GM18505 (cell line): ENCODE measurements around the gene CCDC197.

ENCODE experiments used
- ATAC-seq: cut with Tn5 transposase; IDR thresholded peaks from one replicate; pipeline ENCODE4 v1.9.1; 2021; ENCODE audit not compliant: unreplicated experiment
- POLR2A ChIP-seq: IDR thresholded peaks from 4 replicates; pipeline ENCODE4 v1.6.1; 2011; ENCODE audit warnings: borderline replicate concordance; ENCODE audit not compliant: insufficient read depth, insufficient read length; ENCODE audit errors: extremely low read depth

CCDC197 gene

GRCh38 chr14:93967637-93968250 is 29.4 kb upstream of the CCDC197 start:
- ATAC-seq: peak; percentile 36
- TF ChIP-seq POLR2A: no peak

- TF ChIP-seq POLR2A: no peak
- ATAC-seq: no peak
Observed at GRCh38 chr14:93969082-93969828, 27.8 kb upstream of the CCDC197 start.

- no peak for ATAC-seq
- TF ChIP-seq POLR2A: no peak
Observed at GRCh38 chr14:93970585-93970964, 26.5 kb upstream of the CCDC197 start.

GRCh38 chr14:93970965-93971634 is 26.0 kb upstream of the CCDC197 start:
- ATAC-seq: peak; percentile 36
- no peak for TF ChIP-seq POLR2A

GRCh38 chr14:93971635-93972027 is 25.5 kb upstream of the CCDC197 start:
- no peak for TF ChIP-seq POLR2A
- ATAC-seq: no peak

- no peak for TF ChIP-seq POLR2A
- no peak for ATAC-seq
Observed at GRCh38 chr14:93972618-93973205, 24.4 kb upstream of the CCDC197 start.

- no peak for TF ChIP-seq POLR2A
- no peak for ATAC-seq
Observed at GRCh38 chr14:93973607-93974006, 23.5 kb upstream of the CCDC197 start.

- no peak for ATAC-seq
- TF ChIP-seq POLR2A: no peak
Observed at GRCh38 chr14:93974299-93974698, 22.8 kb upstream of the CCDC197 start.

- no peak for ATAC-seq
- TF ChIP-seq POLR2A: no peak
Observed at GRCh38 chr14:93974833-93975232, 22.3 kb upstream of the CCDC197 start.

GRCh38 chr14:93975791-93976476 is 21.2 kb upstream of the CCDC197 start:
- peak; percentile 50 for ATAC-seq

GRCh38 chr14:93976477-93977057 is 20.5 kb upstream of the CCDC197 start, which contains the start of gene ASB2:
TSS of gene ASB2 (minus strand) at chr14:93976570. CDS start at chr14:93964539, 12,031 bp downstream.
- ATAC-seq: peak; percentile 4
- TF ChIP-seq POLR2A: no peak

More at GRCh38 chr14:93975791-93976476, 21.2 kb upstream of the CCDC197 start:
- TF ChIP-seq POLR2A: no peak

- no peak for TF ChIP-seq POLR2A
- ATAC-seq: no peak
Observed at GRCh38 chr14:93977171-93977570, 19.9 kb upstream of the CCDC197 start.
